HL-60 (cell line): ENCODE measurements around the gene RTTN.
"Not testable (repeated sequence)": the region's sequence is repeated elsewhere in the genome, so short reads cannot be mapped to it uniquely, and the experiment has no call there.

Source experiments
- DNase-seq, 2 experiments: peaks; one replicate each; pipeline ENCODE4 v3.0.0-alpha.2; 2010 to 2020; ENCODE audit warnings: low read depth in 1 of 2, low spot score in 1 of 2
- H3K27ac ChIP-seq: fragments of 250-450 bp; sonication (Bioruptor Pico); replicated peaks from 2 replicates; pipeline ENCODE4 v1.5.1; 2020; ENCODE audit warnings: mild to moderate bottlenecking, moderate library complexity
- H3K27me3 ChIP-seq: fragments of 250-450 bp; sonication (Bioruptor Pico); 2 replicates; pipeline ENCODE4 v1.5.1; 2021; ENCODE audit warnings: mild to moderate bottlenecking, moderate library complexity; ENCODE audit not compliant: insufficient read depth, poor library complexity, severe bottlenecking
- H3K4me3 ChIP-seq: replicated peaks from 2 replicates; pipeline ENCODE4 v1.5.1; 2011; ENCODE audit warnings: mild to moderate bottlenecking, control low read depth, low read length; ENCODE audit not compliant: insufficient read depth
- GABPA ChIP-seq: IDR thresholded peaks from 2 replicates; pipeline ENCODE4 v1.6.1; 2012; ENCODE audit warnings: low read depth
- POLR2AphosphoS5 ChIP-seq: IDR thresholded peaks from 2 replicates; pipeline ENCODE4 v1.6.1; 2012; ENCODE audit warnings: low read depth
- SPI1 ChIP-seq: IDR thresholded peaks from 2 replicates; pipeline ENCODE4 v1.6.1; 2012; ENCODE audit warnings: low read depth, mild to moderate bottlenecking, borderline replicate concordance
- TF ChIP-seq, protein P1 (sequence below): IDR thresholded peaks from 2 replicates; pipeline ENCODE4 v1.6.1; 2012; ENCODE audit warnings: low read depth; ENCODE audit not compliant: insufficient replicate concordance
- TF ChIP-seq, protein P2 (sequence below): IDR thresholded peaks from one replicate; pipeline ENCODE4 v1.5.1; 2011; ENCODE audit warnings: low read length, control low read depth, inconsistent platforms; ENCODE audit not compliant: insufficient read depth

The RTTN gene

DNA sequence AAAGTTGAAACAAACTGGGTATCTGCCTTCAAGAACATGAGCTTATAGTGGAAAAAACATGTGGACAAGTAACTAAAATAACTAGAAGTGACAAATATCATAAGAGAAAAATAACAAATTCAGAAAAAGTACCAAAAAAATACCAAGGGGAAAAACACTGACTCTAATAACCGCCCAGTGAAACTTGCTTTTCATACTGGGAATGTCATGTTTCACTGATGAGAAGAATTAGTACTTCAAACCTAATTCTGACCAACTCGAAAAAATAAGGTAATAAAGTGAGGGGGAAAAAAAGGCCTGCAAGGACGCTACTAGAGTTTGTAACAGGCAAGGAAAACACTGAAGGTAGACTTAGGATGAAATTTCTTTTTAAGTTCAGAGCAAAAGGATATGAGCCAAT lies 83.6 kb downstream of the RTTN start:
- Histone ChIP-seq H3K27me3 (no peaks in the 10 kb centered on the region), H3K27ac (no peak overlapping the region), H3K4me3 (no peak overlapping the region)
- TF ChIP-seq POLR2AphosphoS5, result no peak
- no peak for DNase-seq

DNA sequence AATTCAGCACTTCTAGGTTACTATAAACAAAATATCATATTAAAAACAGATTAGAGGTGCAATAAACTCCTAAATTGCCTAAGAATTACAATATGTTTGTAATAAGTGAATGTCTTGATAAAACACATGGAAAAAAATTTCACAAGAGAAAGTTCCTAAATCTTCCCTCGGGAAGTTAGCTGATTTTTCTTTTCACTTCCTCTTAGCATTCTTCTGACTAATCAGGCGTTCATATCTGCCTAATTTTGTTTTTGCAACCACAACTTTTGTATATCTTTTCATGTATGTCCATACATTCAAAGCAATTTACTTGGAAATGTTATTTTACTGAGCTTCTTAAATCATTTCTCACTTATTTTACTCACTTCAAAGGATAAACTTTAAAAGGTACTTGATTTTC lies 88.5 kb downstream of the RTTN start:
- DNase-seq, result no peak
- TF ChIP-seq, protein P1, sequence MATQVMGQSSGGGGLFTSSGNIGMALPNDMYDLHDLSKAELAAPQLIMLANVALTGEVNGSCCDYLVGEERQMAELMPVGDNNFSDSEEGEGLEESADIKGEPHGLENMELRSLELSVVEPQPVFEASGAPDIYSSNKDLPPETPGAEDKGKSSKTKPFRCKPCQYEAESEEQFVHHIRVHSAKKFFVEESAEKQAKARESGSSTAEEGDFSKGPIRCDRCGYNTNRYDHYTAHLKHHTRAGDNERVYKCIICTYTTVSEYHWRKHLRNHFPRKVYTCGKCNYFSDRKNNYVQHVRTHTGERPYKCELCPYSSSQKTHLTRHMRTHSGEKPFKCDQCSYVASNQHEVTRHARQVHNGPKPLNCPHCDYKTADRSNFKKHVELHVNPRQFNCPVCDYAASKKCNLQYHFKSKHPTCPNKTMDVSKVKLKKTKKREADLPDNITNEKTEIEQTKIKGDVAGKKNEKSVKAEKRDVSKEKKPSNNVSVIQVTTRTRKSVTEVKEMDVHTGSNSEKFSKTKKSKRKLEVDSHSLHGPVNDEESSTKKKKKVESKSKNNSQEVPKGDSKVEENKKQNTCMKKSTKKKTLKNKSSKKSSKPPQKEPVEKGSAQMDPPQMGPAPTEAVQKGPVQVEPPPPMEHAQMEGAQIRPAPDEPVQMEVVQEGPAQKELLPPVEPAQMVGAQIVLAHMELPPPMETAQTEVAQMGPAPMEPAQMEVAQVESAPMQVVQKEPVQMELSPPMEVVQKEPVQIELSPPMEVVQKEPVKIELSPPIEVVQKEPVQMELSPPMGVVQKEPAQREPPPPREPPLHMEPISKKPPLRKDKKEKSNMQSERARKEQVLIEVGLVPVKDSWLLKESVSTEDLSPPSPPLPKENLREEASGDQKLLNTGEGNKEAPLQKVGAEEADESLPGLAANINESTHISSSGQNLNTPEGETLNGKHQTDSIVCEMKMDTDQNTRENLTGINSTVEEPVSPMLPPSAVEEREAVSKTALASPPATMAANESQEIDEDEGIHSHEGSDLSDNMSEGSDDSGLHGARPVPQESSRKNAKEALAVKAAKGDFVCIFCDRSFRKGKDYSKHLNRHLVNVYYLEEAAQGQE, result no peak
- TF ChIP-seq SPI1, result peak; percentile 24
- Histone ChIP-seq H3K27ac (no peak overlapping the region), H3K27me3 (no peaks in the 10 kb centered on the region), H3K4me3 (no peak overlapping the region)

DNA sequence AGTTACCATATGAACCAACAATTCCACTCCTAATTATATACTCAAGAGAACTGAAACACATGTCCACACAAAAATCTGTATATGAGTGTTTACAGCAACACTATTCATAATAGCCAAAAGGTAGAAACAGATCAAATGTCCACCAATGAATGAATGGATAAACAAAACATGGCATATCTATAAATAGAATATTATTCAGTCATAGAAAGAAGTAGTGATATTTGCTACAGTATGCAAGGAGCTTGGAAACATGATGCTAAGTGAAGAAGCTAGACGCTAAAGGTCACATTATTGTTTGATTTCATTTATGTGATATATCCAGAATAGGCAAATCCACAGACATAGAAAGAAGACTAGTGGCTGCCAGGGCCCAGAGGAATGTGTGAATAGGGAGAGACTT lies 92.0 kb downstream of the RTTN start:
- TF ChIP-seq, protein P2, sequence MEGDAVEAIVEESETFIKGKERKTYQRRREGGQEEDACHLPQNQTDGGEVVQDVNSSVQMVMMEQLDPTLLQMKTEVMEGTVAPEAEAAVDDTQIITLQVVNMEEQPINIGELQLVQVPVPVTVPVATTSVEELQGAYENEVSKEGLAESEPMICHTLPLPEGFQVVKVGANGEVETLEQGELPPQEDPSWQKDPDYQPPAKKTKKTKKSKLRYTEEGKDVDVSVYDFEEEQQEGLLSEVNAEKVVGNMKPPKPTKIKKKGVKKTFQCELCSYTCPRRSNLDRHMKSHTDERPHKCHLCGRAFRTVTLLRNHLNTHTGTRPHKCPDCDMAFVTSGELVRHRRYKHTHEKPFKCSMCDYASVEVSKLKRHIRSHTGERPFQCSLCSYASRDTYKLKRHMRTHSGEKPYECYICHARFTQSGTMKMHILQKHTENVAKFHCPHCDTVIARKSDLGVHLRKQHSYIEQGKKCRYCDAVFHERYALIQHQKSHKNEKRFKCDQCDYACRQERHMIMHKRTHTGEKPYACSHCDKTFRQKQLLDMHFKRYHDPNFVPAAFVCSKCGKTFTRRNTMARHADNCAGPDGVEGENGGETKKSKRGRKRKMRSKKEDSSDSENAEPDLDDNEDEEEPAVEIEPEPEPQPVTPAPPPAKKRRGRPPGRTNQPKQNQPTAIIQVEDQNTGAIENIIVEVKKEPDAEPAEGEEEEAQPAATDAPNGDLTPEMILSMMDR, result no peak
- TF ChIP-seq POLR2AphosphoS5 (no peak), GABPA (no peak)
- Histone ChIP-seq H3K27me3 (no peaks in the 10 kb centered on the region), H3K4me3 (no peak overlapping the region), H3K27ac (no peak overlapping the region)
- DNase-seq, result no peak

DNA sequence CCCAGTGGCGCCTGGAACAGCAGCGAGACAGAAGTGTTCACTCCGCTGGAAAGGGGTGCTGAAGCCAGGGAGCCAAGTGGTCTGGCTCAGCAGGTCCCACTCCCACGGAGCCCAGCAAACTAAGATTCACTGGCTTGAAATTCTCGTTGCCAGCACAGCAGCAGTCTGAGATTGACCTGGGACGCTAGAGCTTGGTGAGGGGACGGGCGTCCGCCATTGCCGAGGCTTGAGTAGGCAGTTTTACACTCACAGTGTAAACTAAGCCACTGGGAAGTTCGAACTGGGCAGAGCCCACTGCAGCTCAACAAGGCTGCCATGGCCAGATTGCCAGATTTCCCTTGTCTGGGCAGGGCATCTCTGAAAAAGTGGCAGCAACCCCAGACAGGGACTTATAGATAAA lies 94.8 kb downstream of the RTTN start:
- Histone ChIP-seq H3K4me3 (no peak overlapping the region), H3K27ac (no peak overlapping the region), H3K27me3 (no peaks in the 10 kb centered on the region)
- TF ChIP-seq, protein P1, result no peak
- TF ChIP-seq SPI1, result no peak
- TF ChIP-seq GABPA, result no peak
- TF ChIP-seq POLR2AphosphoS5, result no peak
- TF ChIP-seq, protein P2, result no peak
- DNase-seq, result no peak

DNA sequence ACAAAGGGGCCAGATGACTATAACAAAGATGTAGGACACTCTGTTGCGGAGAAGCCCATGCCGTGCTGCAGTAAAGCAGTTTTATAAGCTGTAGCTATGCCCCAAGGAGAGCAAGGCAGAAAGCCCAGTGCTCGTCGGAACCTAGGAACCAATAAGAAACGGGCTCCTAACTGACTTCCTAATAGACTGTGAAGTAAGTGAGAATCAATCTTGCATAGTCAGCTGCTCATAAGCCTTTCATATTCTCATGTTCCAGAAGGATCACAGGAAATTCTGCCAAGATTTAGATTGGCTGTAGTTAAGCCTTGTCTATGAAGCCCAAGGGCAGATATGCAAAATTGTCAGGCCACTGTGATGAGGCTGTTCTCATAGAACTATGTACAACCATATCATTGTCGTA lies 98.4 kb downstream of the RTTN start:
- Histone ChIP-seq H3K4me3 (no peak overlapping the region), H3K27me3 (no peaks in the 10 kb centered on the region), H3K27ac (no peak overlapping the region)
- no peak for DNase-seq
- TF ChIP-seq SPI1 (no peak), GABPA (no peak), POLR2AphosphoS5 (no peak)
- TF ChIP-seq, protein P1, result no peak
- TF ChIP-seq, protein P2, result no peak

DNA sequence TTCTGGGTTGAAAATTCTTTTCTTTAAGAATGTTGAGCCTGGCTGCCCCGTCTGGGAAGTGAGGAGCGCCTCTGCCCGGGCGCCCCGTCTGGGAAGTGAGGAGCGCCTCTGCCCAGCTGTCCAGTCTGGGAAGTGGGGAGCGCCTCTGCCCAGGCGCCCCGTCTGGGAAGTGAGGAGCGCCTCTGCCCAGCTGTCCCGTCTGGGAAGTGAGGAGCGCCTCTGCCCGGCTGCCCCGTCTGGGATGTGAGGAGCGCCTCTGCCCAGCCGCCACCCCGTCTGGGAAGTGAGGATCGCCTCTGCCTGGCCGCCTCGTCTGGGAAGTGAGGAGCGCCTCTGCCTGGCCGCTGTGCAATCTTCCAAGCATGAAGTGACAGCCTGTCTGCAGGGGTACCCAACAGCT lies 102.6 kb downstream of the RTTN start:
- H3K27ac ChIP-seq, H3K27me3 ChIP-seq, DNase-seq, H3K4me3 ChIP-seq: not testable (repeated sequence)
